Choroid plexus epithelial cell (primary cell): ENCODE results near the gene NME7.

ENCODE experiments used
- DNase-seq: peaks from one replicate; pipeline ENCODE4 v3.0.0-alpha.2; 2010; ENCODE audit warnings: low read depth
- H3K4me3 ChIP-seq: 2 replicates; pipeline ENCODE4 v1.5.1; 2011; ENCODE audit warnings: low read depth, mild to moderate bottlenecking, control low read depth, low read length, moderate library complexity
- TF ChIP-seq, protein P1 (sequence below): conservative IDR thresholded peaks from 2 replicates; pipeline ENCODE4 v1.5.1; 2011; ENCODE audit warnings: low read depth, mild to moderate bottlenecking, control low read depth, inconsistent platforms, low read length, moderate library complexity

Gene NME7

DNA sequence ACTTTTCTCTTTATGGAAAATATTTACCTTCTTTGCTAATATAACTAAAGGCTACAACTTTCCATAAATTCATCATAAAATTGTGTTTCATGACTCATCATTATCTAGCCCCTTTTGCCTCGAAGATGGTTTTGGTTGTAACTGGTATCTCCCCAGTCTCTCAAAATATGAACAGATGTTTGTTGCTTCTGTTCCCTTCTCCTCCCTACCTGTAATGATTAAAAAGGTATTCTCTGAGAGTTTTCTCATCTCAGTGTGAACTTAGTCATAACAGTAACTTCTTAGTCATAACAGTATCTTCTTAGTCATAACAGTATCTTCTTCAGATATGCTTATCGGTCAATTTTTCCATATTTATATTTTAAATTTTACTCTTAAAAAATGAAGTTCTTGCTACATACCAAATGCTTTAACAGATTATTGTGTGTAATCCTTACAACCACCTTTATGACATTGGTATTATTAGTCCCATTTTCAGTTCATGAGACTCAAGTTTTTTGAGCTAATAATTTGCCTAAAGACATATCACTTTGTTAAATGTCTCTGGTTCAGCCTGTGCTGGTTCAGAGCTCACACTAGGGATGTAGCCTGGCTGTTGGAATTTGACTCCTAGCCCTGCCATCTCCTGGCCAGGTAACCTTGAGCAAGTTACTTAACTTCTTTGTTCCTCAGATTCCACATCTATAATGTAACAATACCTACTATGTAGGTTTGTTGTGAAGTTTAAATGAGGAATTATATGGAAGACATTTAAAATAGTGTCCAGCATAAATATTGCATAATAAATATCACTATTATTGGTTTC, 228.5 kb downstream of the NME7 start:
- H3K4me3 ChIP-seq: no peak overlapping the region
- TF ChIP-seq, protein P1, sequence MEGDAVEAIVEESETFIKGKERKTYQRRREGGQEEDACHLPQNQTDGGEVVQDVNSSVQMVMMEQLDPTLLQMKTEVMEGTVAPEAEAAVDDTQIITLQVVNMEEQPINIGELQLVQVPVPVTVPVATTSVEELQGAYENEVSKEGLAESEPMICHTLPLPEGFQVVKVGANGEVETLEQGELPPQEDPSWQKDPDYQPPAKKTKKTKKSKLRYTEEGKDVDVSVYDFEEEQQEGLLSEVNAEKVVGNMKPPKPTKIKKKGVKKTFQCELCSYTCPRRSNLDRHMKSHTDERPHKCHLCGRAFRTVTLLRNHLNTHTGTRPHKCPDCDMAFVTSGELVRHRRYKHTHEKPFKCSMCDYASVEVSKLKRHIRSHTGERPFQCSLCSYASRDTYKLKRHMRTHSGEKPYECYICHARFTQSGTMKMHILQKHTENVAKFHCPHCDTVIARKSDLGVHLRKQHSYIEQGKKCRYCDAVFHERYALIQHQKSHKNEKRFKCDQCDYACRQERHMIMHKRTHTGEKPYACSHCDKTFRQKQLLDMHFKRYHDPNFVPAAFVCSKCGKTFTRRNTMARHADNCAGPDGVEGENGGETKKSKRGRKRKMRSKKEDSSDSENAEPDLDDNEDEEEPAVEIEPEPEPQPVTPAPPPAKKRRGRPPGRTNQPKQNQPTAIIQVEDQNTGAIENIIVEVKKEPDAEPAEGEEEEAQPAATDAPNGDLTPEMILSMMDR: no peak
- DNase-seq: no peak

DNA sequence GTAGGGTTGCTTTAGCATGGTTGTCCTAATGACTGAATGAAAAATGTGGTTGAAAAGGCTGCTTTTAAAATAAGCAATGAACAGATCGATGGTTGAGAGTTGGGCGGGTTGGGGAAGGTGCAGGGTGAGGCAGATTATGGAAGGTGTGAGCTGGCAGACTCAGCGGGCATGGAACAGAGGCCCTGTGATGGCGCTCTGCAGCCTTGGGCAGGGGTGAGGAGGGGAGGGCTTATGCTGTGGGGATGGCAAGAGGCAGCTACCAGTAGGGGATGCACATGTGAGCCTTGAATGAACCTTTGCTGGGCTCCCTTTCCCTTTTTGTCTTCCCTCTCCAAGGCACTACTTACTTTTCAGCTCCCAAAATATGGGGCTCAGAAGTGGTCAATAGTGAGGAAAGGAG, 230.2 kb downstream of the NME7 start:
- no peak for DNase-seq
- no peak overlapping the region for H3K4me3 ChIP-seq
- TF ChIP-seq, protein P1: no peak

DNA sequence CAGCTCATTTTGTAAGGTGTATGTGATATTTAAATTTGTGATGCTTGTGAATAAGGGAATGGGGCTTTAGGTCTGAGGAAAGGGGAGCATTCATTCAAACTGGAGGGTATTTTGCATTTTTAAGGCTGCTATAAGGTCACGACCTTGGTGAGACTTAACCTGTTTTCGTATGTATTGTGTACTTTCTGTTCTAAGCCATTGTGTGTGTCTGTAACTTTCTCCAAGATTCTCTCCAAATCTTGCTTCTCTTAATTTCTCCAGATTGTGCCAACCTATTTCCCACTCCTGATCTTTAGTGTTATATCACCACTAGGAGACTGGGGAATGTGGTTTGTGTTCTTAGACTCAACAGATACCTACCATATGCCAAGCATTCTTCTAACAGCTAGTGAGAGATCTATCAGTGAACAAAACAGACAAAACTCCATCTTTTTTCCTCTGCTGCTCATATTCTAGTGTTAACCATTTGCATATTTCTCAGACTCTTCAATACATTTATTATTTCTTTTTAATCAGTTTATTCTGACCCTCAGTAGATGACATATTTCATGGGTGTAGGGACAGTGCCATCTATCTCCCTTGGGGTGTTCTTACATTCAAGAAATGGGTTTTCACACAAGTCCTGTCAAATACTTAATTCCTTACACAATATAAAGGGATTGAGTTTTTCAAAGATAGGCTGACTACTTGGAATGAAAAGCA, 233.6 kb downstream of the NME7 start:
- TF ChIP-seq, protein P1: peak; percentile 41
- no peak overlapping the region for H3K4me3 ChIP-seq
- peak; percentile 49 for DNase-seq

DNA sequence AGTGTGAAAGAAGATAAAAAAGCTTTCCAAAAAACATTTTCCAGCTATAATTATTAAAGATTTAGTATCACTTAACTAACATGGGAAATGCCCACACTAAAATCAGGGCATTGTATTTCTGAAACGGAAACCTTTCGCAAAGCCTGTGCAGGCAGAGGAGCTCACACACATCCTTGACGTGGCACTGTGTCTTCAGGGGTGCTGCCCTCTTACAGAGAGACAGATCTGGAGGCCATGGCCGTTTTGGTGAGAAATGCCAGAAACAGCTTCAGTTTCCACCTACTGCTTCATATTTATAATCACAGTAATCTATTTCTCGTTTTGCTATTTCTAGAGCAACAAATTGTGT, 234.4 kb downstream of the NME7 start:
- TF ChIP-seq, protein P1: no peak
- DNase-seq: no peak
- H3K4me3 ChIP-seq: no peak overlapping the region

DNA sequence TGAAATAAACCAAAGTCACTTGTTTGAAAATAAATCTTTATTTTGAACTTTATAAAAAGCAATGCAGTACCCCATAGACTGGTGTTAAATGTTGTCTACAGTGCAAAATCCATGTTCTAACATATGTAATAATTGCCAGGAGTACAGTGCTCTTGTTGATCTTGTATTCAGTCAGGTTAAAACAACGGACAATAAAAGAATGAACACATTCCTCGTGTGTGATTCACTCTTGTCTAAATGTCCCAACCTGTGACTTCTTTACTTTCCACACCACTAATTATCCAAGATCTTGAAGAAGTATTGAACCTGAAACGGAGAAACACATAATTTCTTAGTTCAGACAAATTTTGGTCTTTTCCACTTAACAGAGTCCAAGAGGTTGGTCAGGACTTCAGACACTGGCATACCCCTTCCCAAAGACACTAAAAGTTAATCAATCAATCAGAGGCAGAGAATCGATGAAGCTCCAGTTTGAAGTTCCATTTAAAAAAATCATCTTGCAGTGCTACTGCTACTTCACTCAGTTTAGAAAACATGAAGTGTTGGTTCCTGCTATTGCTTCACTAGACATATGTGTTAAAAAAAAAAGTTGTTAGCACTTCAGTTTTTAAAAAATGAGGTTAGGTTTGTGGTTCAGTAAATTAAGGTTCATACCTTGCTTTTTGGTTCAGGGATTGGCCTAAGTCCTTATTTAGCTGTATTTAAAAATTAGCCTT, 234.9 kb downstream of the NME7 start:
- H3K4me3 ChIP-seq: no peak overlapping the region
- DNase-seq: peak; percentile 24
- TF ChIP-seq, protein P1: no peak

DNA sequence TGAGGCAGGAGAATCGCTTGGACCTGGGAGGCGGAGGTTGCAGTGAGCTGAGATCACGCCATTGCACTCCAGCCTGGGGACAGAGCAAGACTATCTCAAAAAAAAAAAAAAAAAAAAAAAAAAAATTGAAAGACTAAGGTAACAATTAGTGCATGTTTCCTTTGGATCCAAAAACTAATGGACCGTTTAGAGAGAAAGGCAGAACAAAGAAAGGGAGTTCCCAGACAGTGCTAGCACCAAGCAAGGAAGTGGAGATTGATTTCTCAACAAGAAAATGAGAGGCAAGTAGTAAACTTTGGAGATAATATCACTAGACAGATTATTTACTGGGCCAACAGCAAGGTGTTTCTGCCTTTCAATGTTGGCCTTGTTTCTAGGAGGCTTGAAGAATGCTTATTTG, 236.9 kb downstream of the NME7 start:
- no peak overlapping the region for H3K4me3 ChIP-seq
- no peak for DNase-seq
- TF ChIP-seq, protein P1: no peak
